ENCODE data around the gene YJU2. TPM values are rescaled to one million over a fixed set of nuclear protein-coding genes. Genes with fewer than 3 reads are reported as not detected.

YJU2 gene
- total and polyA plus RNA-seq, 2 of the 13 experiments (the other 11 are each of a cell fraction or from before 2014, with no cell fraction given): 9.3 to 17.9 TPM

DNA sequence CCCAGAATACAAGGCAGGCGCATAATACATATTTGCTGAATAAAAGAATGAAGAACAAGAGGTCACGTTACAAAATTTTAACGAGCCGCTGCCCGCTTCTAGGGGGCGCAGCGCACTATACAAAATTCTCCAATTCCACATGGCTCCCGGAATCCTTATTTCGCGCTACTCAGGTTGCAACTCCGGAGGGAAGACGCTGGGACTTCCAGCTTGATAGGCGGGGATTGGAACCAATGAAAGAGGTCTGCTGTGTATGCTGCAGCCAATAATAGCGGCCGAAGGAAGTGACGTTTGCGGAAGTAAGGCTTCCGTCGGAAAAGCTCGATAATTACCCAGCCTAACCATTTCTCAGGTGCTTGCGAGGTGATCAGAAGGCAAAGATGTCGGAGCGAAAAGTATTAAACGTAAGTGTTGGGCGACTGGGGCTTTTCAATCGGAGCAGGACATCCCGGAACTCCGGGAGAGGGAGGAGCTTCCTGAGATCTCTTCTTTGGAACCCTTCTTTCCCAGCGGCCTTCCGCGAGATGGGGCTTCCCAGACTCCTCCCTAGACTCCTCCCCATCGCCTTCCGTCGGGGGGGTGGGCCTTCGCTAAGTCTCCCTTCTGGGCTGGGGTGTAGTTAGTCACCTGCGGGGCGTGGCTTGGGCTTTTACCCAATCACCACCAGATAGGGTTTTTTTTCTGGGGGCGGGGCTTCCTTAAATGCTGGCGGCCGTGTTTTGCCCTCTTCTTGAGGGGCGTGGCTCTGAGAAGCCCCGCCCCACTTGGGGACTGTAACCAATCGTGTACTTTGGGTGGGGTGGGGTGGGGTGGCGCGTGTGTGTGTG, at the start of gene YJU2 (continued):
- TF ChIP-seq, protein P1, sequence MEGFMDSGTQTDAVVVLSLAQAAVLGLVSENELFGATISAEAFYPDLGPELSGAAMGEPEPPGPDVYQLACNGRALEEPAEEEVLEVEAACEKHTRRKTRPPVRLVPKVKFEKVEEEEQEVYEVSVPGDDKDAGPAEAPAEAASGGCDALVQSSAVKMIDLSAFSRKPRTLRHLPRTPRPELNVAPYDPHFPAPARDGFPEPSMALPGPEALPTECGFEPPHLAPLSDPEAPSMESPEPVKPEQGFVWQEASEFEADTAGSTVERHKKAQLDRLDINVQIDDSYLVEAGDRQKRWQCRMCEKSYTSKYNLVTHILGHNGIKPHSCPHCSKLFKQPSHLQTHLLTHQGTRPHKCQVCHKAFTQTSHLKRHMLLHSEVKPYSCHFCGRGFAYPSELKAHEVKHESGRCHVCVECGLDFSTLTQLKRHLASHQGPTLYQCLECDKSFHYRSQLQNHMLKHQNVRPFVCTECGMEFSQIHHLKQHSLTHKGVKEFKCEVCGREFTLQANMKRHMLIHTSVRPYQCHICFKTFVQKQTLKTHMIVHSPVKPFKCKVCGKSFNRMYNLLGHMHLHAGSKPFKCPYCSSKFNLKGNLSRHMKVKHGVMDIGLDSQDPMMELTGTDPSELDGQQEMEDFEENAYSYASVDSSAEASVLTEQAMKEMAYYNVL (CRISPR knock-in tag; IDR thresholded peaks at IDR 0.05; ENCODE audit: borderline replicate concordance): peak; percentile 86
- TF ChIP-seq RELA (CRISPR knock-in tag; IDR thresholded peaks at IDR 0.05) (no peak), DR1 (CRISPR knock-in tag; IDR thresholded peaks at IDR 0.05) (no peak), ZNF280B (CRISPR knock-in tag; IDR thresholded peaks at IDR 0.05; ENCODE audit: borderline replicate concordance) (no peak; the same call in 1 of the 2 replicates), ZNF589 (CRISPR knock-in tag; conservative IDR thresholded peaks at IDR 0.05) (no peak), HDAC2 (CRISPR knock-in tag; IDR thresholded peaks at IDR 0.05) (peak; percentile 64), ZNF136 (CRISPR knock-in tag; IDR thresholded peaks at IDR 0.05; ENCODE audit: low read depth) (no peak), NAIF1 (CRISPR knock-in tag; IDR thresholded peaks at IDR 0.05; ENCODE audit: borderline replicate concordance) (peak; percentile 67; the same call in 1 of the 2 replicates), SRSF4 (IDR thresholded peaks at IDR 0.05; ENCODE audit: low read depth, low read length, poor library complexity, severe bottlenecking) (no peak), STAG1 (CRISPR knock-in tag; IDR thresholded peaks at IDR 0.05) (peak; percentile 29), AGO2 (optimal IDR thresholded peaks at IDR 0.05; ENCODE audit: low read depth, low read length) (no peak), IKZF4 (CRISPR knock-in tag; IDR thresholded peaks at IDR 0.05; ENCODE audit: borderline replicate concordance, low read depth, not compliant biosample characterization) (no peak), ATAD3A (CRISPR knock-in tag; IDR thresholded peaks at IDR 0.05) (no peak), SMAD9 (CRISPR knock-in tag; IDR thresholded peaks at IDR 0.05) (no peak), YEATS4 (CRISPR knock-in tag; IDR thresholded peaks at IDR 0.05; ENCODE audit: borderline replicate concordance) (peak; percentile 75), ZFYVE20 (CRISPR knock-in tag; IDR thresholded peaks at IDR 0.05; ENCODE audit: borderline replicate concordance, low read depth) (no peak), ZNF263 (CRISPR knock-in tag; IDR thresholded peaks at IDR 0.05) (peak; percentile 98), ZNF883 (CRISPR knock-in tag; IDR thresholded peaks at IDR 0.05; ENCODE audit: not compliant biosample characterization) (no peak)
- TF ChIP-seq, protein P2, sequence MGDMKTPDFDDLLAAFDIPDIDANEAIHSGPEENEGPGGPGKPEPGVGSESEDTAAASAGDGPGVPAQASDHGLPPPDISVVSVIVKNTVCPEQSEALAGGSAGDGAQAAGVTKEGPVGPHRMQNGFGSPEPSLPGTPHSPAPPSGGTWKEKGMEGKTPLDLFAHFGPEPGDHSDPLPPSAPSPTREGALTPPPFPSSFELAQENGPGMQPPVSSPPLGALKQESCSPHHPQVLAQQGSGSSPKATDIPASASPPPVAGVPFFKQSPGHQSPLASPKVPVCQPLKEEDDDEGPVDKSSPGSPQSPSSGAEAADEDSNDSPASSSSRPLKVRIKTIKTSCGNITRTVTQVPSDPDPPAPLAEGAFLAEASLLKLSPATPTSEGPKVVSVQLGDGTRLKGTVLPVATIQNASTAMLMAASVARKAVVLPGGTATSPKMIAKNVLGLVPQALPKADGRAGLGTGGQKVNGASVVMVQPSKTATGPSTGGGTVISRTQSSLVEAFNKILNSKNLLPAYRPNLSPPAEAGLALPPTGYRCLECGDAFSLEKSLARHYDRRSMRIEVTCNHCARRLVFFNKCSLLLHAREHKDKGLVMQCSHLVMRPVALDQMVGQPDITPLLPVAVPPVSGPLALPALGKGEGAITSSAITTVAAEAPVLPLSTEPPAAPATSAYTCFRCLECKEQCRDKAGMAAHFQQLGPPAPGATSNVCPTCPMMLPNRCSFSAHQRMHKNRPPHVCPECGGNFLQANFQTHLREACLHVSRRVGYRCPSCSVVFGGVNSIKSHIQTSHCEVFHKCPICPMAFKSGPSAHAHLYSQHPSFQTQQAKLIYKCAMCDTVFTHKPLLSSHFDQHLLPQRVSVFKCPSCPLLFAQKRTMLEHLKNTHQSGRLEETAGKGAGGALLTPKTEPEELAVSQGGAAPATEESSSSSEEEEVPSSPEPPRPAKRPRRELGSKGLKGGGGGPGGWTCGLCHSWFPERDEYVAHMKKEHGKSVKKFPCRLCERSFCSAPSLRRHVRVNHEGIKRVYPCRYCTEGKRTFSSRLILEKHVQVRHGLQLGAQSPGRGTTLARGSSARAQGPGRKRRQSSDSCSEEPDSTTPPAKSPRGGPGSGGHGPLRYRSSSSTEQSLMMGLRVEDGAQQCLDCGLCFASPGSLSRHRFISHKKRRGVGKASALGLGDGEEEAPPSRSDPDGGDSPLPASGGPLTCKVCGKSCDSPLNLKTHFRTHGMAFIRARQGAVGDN (CRISPR knock-in tag; IDR thresholded peaks at IDR 0.05): peak; percentile 15; the same call in 1 of the 2 replicates
